B cell (primary cell): Measurements from ENCODE around the gene IRF9.

Source experiments
- CTCF ChIP-seq: fragments of 200-600 bp; IDR thresholded peaks from one replicate; pipeline ENCODE4 v1.8.0; 2022; ENCODE audit warnings: antibody characterized with exemption, mild to moderate bottlenecking
- EZH2 ChIP-seq: IDR thresholded peaks from 2 replicates; pipeline ENCODE4 v1.6.1; 2012; ENCODE audit warnings: borderline replicate concordance, low read depth, mild to moderate bottlenecking, moderate library complexity, low read length; ENCODE audit not compliant: insufficient read depth, poor library complexity, severe bottlenecking

- TF ChIP-seq CTCF (no peak), EZH2 (no peak)
Measured at GRCh38 chr14:24179294-24179960, 18.4 kb downstream of the IRF9 start.
